ENCODE data around the gene GTPBP2. TPM values are rescaled to one million over a fixed set of nuclear protein-coding genes. Genes with fewer than 3 reads are reported as not detected.

The GTPBP2 gene
- total and polyA plus RNA-seq, 10 of the 15 experiments (the other 5 are each of a cell fraction or from before 2014, with no cell fraction given), result 5.9 to 63.4 (median 39.8) TPM

Other genes with a start within 250 kb of the GTPBP2 start
Only the 7 nearest of the 12 such genes appear.
- gene YIPF3, start 112.3 kb downstream of the GTPBP2 start, total RNA-seq (2014; rRNA removed), result 45.0 and 46.5 TPM in 2 replicates
- gene YIPF3, start 112.3 kb downstream of the GTPBP2 start, total RNA-seq (2014; rRNA removed; fragmentation: Illumina TruSeq; extraction: Trizol), result 20.2 and 20.5 TPM in 2 replicates
- 43.0 and 47.6 TPM in 2 replicates for gene YIPF3, start 112.3 kb downstream of the GTPBP2 start, total RNA-seq (2021)
- 38.2 and 88.8 TPM in 2 replicates for gene YIPF3, start 112.3 kb downstream of the GTPBP2 start, polyA plus RNA-seq (2011; rRNA removed)
- 33.5 and 42.4 TPM in 2 replicates for gene YIPF3, start 112.3 kb downstream of the GTPBP2 start, polyA plus RNA-seq (2014; fragmentation: Illumina TruSeq; extraction: Trizol)
- 10 to 100 TPM; 25.0 to 29.8 TPM for gene YIPF3, start 112.3 kb downstream of the GTPBP2 start, polyA plus RNA-seq (2014; fragmentation: Nextera tagmentation; extraction: Ambion mirVana)
- 36.6 and 44.3 TPM in 2 replicates for gene YIPF3, start 112.3 kb downstream of the GTPBP2 start, polyA plus RNA-seq (2014; rRNA removed)
- gene YIPF3, start 112.3 kb downstream of the GTPBP2 start, polyA plus RNA-seq (2016; fragmentation: Nextera tagmentation; extraction: Ambion mirVana), result 10 to 100 TPM; 60.4 TPM
- gene POLR1C, start 112.2 kb downstream of the GTPBP2 start, total RNA-seq (2014; rRNA removed), result 40.0 and 42.8 TPM in 2 replicates
- gene POLR1C, start 112.2 kb downstream of the GTPBP2 start, total RNA-seq (2014; rRNA removed; fragmentation: Illumina TruSeq; extraction: Trizol), result 39.0 and 40.7 TPM in 2 replicates
- 48.9 and 51.2 TPM in 2 replicates for gene POLR1C, start 112.2 kb downstream of the GTPBP2 start, total RNA-seq (2021)
- 93.5 and 108 TPM in 2 replicates for gene POLR1C, start 112.2 kb downstream of the GTPBP2 start, polyA plus RNA-seq (2011; rRNA removed)
- gene POLR1C, start 112.2 kb downstream of the GTPBP2 start, polyA plus RNA-seq (2014; fragmentation: Illumina TruSeq; extraction: Trizol), result 63.9 and 96.9 TPM in 2 replicates
- gene POLR1C, start 112.2 kb downstream of the GTPBP2 start, polyA plus RNA-seq (2014; fragmentation: Nextera tagmentation; extraction: Ambion mirVana), result 100 to 1,000 TPM; 164 to 180 TPM
- gene POLR1C, start 112.2 kb downstream of the GTPBP2 start, polyA plus RNA-seq (2014; rRNA removed), result 51.2 and 53.9 TPM in 2 replicates
- gene POLR1C, start 112.2 kb downstream of the GTPBP2 start, polyA plus RNA-seq (2016; fragmentation: Nextera tagmentation; extraction: Ambion mirVana), result 10 to 100 TPM; 68.5 to 72.1 TPM
- 42.1 and 55.9 TPM in 2 replicates for gene XPO5, start 53.2 kb downstream of the GTPBP2 start, total RNA-seq (2014; rRNA removed)
- 33.3 and 34.3 TPM in 2 replicates for gene XPO5, start 53.2 kb downstream of the GTPBP2 start, total RNA-seq (2014; rRNA removed; fragmentation: Illumina TruSeq; extraction: Trizol)
- 56.9 and 76.0 TPM in 2 replicates for gene XPO5, start 53.2 kb downstream of the GTPBP2 start, total RNA-seq (2021)
- gene XPO5, start 53.2 kb downstream of the GTPBP2 start, polyA plus RNA-seq (2011; rRNA removed), result 56.8 and 68.5 TPM in 2 replicates
- gene XPO5, start 53.2 kb downstream of the GTPBP2 start, polyA plus RNA-seq (2014; fragmentation: Illumina TruSeq; extraction: Trizol), result 40.2 and 48.0 TPM in 2 replicates
- gene XPO5, start 53.2 kb downstream of the GTPBP2 start, polyA plus RNA-seq (2014; fragmentation: Nextera tagmentation; extraction: Ambion mirVana), result 10 to 100 TPM; 11.3 to 21.7 TPM
- gene XPO5, start 53.2 kb downstream of the GTPBP2 start, polyA plus RNA-seq (2014; rRNA removed), result 41.0 and 41.1 TPM in 2 replicates
- gene XPO5, start 53.2 kb downstream of the GTPBP2 start, polyA plus RNA-seq (2016; fragmentation: Nextera tagmentation; extraction: Ambion mirVana), result 10 to 100 TPM; 38.2 to 49.6 TPM
- 16.5 and 17.8 TPM in 2 replicates for gene POLH, start 53.1 kb downstream of the GTPBP2 start, total RNA-seq (2014; rRNA removed)
- gene POLH, start 53.1 kb downstream of the GTPBP2 start, total RNA-seq (2014; rRNA removed; fragmentation: Illumina TruSeq; extraction: Trizol), result 16.2 and 17.7 TPM in 2 replicates
- 22.8 and 28.0 TPM in 2 replicates for gene POLH, start 53.1 kb downstream of the GTPBP2 start, total RNA-seq (2021)
- 33.6 and 43.4 TPM in 2 replicates for gene POLH, start 53.1 kb downstream of the GTPBP2 start, polyA plus RNA-seq (2011; rRNA removed)
- gene POLH, start 53.1 kb downstream of the GTPBP2 start, polyA plus RNA-seq (2014; fragmentation: Illumina TruSeq; extraction: Trizol), result 19.6 and 19.7 TPM in 2 replicates
- 1 to 10 TPM; 5.5 to 6.3 TPM for gene POLH, start 53.1 kb downstream of the GTPBP2 start, polyA plus RNA-seq (2014; fragmentation: Nextera tagmentation; extraction: Ambion mirVana)
- gene POLH, start 53.1 kb downstream of the GTPBP2 start, polyA plus RNA-seq (2014; rRNA removed), result 12.3 and 13.1 TPM in 2 replicates
- gene POLH, start 53.1 kb downstream of the GTPBP2 start, polyA plus RNA-seq (2016; fragmentation: Nextera tagmentation; extraction: Ambion mirVana), result 10 to 100 TPM; 23.5 to 26.0 TPM
- 50.2 and 52.5 TPM in 2 replicates for gene MAD2L1BP, start 6.6 kb upstream of the GTPBP2 start, total RNA-seq (2014; rRNA removed)
- 37.4 and 43.8 TPM in 2 replicates for gene MAD2L1BP, start 6.6 kb upstream of the GTPBP2 start, total RNA-seq (2014; rRNA removed; fragmentation: Illumina TruSeq; extraction: Trizol)
- gene MAD2L1BP, start 6.6 kb upstream of the GTPBP2 start, total RNA-seq (2021), result 33.6 and 39.2 TPM in 2 replicates
- gene MAD2L1BP, start 6.6 kb upstream of the GTPBP2 start, polyA plus RNA-seq (2011; rRNA removed), result 53.1 and 69.4 TPM in 2 replicates
- gene MAD2L1BP, start 6.6 kb upstream of the GTPBP2 start, polyA plus RNA-seq (2014; fragmentation: Illumina TruSeq; extraction: Trizol), result 51.4 and 61.2 TPM in 2 replicates
- gene MAD2L1BP, start 6.6 kb upstream of the GTPBP2 start, polyA plus RNA-seq (2014; fragmentation: Nextera tagmentation; extraction: Ambion mirVana), result 100 to 1,000 TPM in 1 of 2 experiments, 10 to 100 TPM in 1; 96.4 to 155 TPM
- gene MAD2L1BP, start 6.6 kb upstream of the GTPBP2 start, polyA plus RNA-seq (2014; rRNA removed), result 49.1 and 50.1 TPM in 2 replicates
- gene MAD2L1BP, start 6.6 kb upstream of the GTPBP2 start, polyA plus RNA-seq (2016; fragmentation: Nextera tagmentation; extraction: Ambion mirVana), result 10 to 100 TPM; 59.3 to 61.6 TPM
- gene RSPH9, start 15.8 kb upstream of the GTPBP2 start, total RNA-seq (2014; rRNA removed), result not detected in 2 replicates
- not detected in 2 replicates for gene RSPH9, start 15.8 kb upstream of the GTPBP2 start, total RNA-seq (2014; rRNA removed; fragmentation: Illumina TruSeq; extraction: Trizol)
- gene RSPH9, start 15.8 kb upstream of the GTPBP2 start, total RNA-seq (2021), result not detected in 2 replicates
- not detected in 2 replicates for gene RSPH9, start 15.8 kb upstream of the GTPBP2 start, polyA plus RNA-seq (2011; rRNA removed)
- gene RSPH9, start 15.8 kb upstream of the GTPBP2 start, polyA plus RNA-seq (2014; fragmentation: Illumina TruSeq; extraction: Trizol), result not detected in 2 replicates
- gene RSPH9, start 15.8 kb upstream of the GTPBP2 start, polyA plus RNA-seq (2014; fragmentation: Nextera tagmentation; extraction: Ambion mirVana), result under 1 TPM; 0.26 to 0.31 TPM
- gene RSPH9, start 15.8 kb upstream of the GTPBP2 start, polyA plus RNA-seq (2014; rRNA removed), result 0.06 TPM in 1 of 2 replicates, not detected in the other
- gene RSPH9, start 15.8 kb upstream of the GTPBP2 start, polyA plus RNA-seq (2016; fragmentation: Nextera tagmentation; extraction: Ambion mirVana), result under 1 TPM; 0.40 to 0.63 TPM
- 99.5 and 105 TPM in 2 replicates for gene MRPS18A, start 58.5 kb upstream of the GTPBP2 start, total RNA-seq (2014; rRNA removed)
- 75.7 and 81.6 TPM in 2 replicates for gene MRPS18A, start 58.5 kb upstream of the GTPBP2 start, total RNA-seq (2014; rRNA removed; fragmentation: Illumina TruSeq; extraction: Trizol)
- gene MRPS18A, start 58.5 kb upstream of the GTPBP2 start, total RNA-seq (2021), result 65.3 and 66.3 TPM in 2 replicates
- 48.9 and 85.2 TPM in 2 replicates for gene MRPS18A, start 58.5 kb upstream of the GTPBP2 start, polyA plus RNA-seq (2011; rRNA removed)
- gene MRPS18A, start 58.5 kb upstream of the GTPBP2 start, polyA plus RNA-seq (2014; fragmentation: Illumina TruSeq; extraction: Trizol), result 67.3 and 104 TPM in 2 replicates
- gene MRPS18A, start 58.5 kb upstream of the GTPBP2 start, polyA plus RNA-seq (2014; fragmentation: Nextera tagmentation; extraction: Ambion mirVana), result 100 to 1,000 TPM; 105 to 158 TPM
- gene MRPS18A, start 58.5 kb upstream of the GTPBP2 start, polyA plus RNA-seq (2014; rRNA removed), result 99.7 and 112 TPM in 2 replicates
- gene MRPS18A, start 58.5 kb upstream of the GTPBP2 start, polyA plus RNA-seq (2016; fragmentation: Nextera tagmentation; extraction: Ambion mirVana), result 10 to 100 TPM; 88.6 to 97.8 TPM

Measured in GM12878 (cell line).